Measurements from ENCODE around the gene RMRP.

RMRP gene

GRCh38 chr9:35673132-35674024 lies 15.6 kb upstream of the RMRP start, which contains the start of gene CA9:
TSS of gene CA9 (plus strand) at chr9:35673928. CDS start at chr9:35673960, 32 bp downstream.
- Histone ChIP-seq H3F3A (ENCODE audit: insufficient read depth, low read length) (no peaks in the 10 kb centered on the region), H3K4me3 (ENCODE audit: low read depth, low read length, poor library complexity, severe bottlenecking) (peak within 1 kb of the TSS; percentile 57), H3K79me2 (ENCODE audit: insufficient read depth, low read length) (no peaks in the 10 kb centered on the region), H3K9me2 (ENCODE audit: low read depth, low read length) (no peaks in the 10 kb centered on the region), H3K9me3 (ENCODE audit: low read length) (no peaks in the 10 kb centered on the region), H3K27ac (ENCODE audit: low read depth, low read length, poor library complexity, severe bottlenecking) (no peak within 1 kb of the TSS), H4K20me1 (ENCODE audit: insufficient read depth, low read length) (no peaks in the 10 kb centered on the region), H3K4me1 (ENCODE audit: insufficient read depth, low read length, severe bottlenecking) (peaks cover 25% of the 10 kb centered on the region), H3K9ac (ENCODE audit: low read length) (no peak within 1 kb of the TSS; the same call in 1 of the 2 replicates), H3K4me2 (ENCODE audit: low read length) (peak within 1 kb of the TSS; percentile 71; the same call in 1 of the 2 replicates), H3K36me3 (ENCODE audit: insufficient read depth, low read length) (no peaks in the 10 kb centered on the region), H3K27me3 (ENCODE audit: insufficient read depth, low read length) (peaks cover 4% of the 10 kb centered on the region), H2AFZ (ENCODE audit: low read length) (no peak within 1 kb of the TSS)
- TF ChIP-seq EZH2 (IDR thresholded peaks at IDR 0.05; ENCODE audit: borderline replicate concordance, low read length) (no peak), CTCF (IDR thresholded peaks at IDR 0.05; ENCODE audit: low read length) (no peak)

- Histone ChIP-seq H3K9me3 (ENCODE audit: low read length) (no peaks in the 10 kb centered on the region), H3K79me2 (ENCODE audit: insufficient read depth, low read length) (no peaks in the 10 kb centered on the region), H3K27me3 (ENCODE audit: insufficient read depth, low read length) (no peaks in the 10 kb centered on the region), H3K36me3 (ENCODE audit: insufficient read depth, low read length) (no peaks in the 10 kb centered on the region), H3K27ac (ENCODE audit: low read depth, low read length, poor library complexity, severe bottlenecking) (no peak overlapping the region), H3K4me1 (ENCODE audit: insufficient read depth, low read length, severe bottlenecking) (peaks cover 14% of the 10 kb centered on the region), H2AFZ (ENCODE audit: low read length) (no peak overlapping the region), H3K9me2 (ENCODE audit: low read depth, low read length) (no peaks in the 10 kb centered on the region), H4K20me1 (ENCODE audit: insufficient read depth, low read length) (no peaks in the 10 kb centered on the region), H3F3A (ENCODE audit: insufficient read depth, low read length) (no peaks in the 10 kb centered on the region), H3K4me2 (ENCODE audit: low read length) (no peak overlapping the region), H3K4me3 (ENCODE audit: low read depth, low read length, poor library complexity, severe bottlenecking) (no peak overlapping the region), H3K9ac (ENCODE audit: low read length) (no peak overlapping the region)
- no peak for TF ChIP-seq CTCF (IDR thresholded peaks at IDR 0.05; ENCODE audit: low read length)
- TF ChIP-seq EZH2 (IDR thresholded peaks at IDR 0.05; ENCODE audit: borderline replicate concordance, low read length) = no peak
Observed at GRCh38 chr9:35669331-35670145, 11.7 kb upstream of the RMRP start.

DNA sequence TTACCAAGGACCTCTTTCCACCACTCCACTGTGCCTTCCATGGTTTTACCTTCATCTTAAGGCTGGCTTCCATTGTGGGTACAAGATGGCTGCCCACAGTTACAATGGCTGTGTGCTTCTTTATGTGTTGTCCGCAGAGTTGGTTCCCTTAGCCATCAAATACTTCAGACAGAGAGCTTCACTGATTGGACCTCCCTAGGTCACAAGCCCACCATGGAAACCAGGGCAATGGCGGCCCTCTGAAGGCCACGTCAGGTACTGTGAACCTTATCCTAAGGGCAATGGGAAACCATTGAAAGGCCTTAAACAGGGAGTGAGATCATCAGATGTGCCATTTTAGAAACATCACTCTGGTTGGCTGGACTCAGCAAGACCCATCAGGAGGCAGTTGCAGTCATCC lies 10.1 kb upstream of the RMRP start:
- H3K4me1 ChIP-seq (ENCODE audit: insufficient read depth, low read length, severe bottlenecking) = peaks cover 23% of the 10 kb centered on the region
- no peaks in the 10 kb centered on the region for H3K9me2 ChIP-seq (ENCODE audit: low read depth, low read length)
- peaks cover 4% of the 10 kb centered on the region; the same call in 1 of the 2 replicates for H3K36me3 ChIP-seq (ENCODE audit: insufficient read depth, low read length)
- no peaks in the 10 kb centered on the region for H3K27me3 ChIP-seq (ENCODE audit: insufficient read depth, low read length)
- H3K27ac ChIP-seq (ENCODE audit: low read depth, low read length, poor library complexity, severe bottlenecking) = no peak overlapping the region
- no peaks in the 10 kb centered on the region for H4K20me1 ChIP-seq (ENCODE audit: insufficient read depth, low read length)
- H3K4me2 ChIP-seq (ENCODE audit: low read length) = no peak overlapping the region
- H3K79me2 ChIP-seq (ENCODE audit: insufficient read depth, low read length) = no peaks in the 10 kb centered on the region
- TF ChIP-seq EZH2 (IDR thresholded peaks at IDR 0.05; ENCODE audit: borderline replicate concordance, low read length) (no peak), CTCF (IDR thresholded peaks at IDR 0.05; ENCODE audit: low read length) (no peak)
- H3K9ac ChIP-seq (ENCODE audit: low read length) = no peak overlapping the region
- H3K9me3 ChIP-seq (ENCODE audit: low read length) = no peaks in the 10 kb centered on the region
- H2AFZ ChIP-seq (ENCODE audit: low read length) = no peak overlapping the region
- no peak overlapping the region for H3K4me3 ChIP-seq (ENCODE audit: low read depth, low read length, poor library complexity, severe bottlenecking)
- no peaks in the 10 kb centered on the region for H3F3A ChIP-seq (ENCODE audit: insufficient read depth, low read length)

Data from OCI-LY1 (cell line).